GM21576 (cell line): Measurements from ENCODE around the gene ANKRD49.
A peak's percentile ranks its signal among the peaks of the same experiment; 100 is the strongest.
"Not testable (repeated sequence)": the region's sequence is repeated elsewhere in the genome, so short reads cannot be mapped to it uniquely, and the experiment has no call there.

Source experiments
- ATAC-seq: cut with Tn5 transposase; IDR thresholded peaks from one replicate; pipeline ENCODE4 v1.9.1; 2021; ENCODE audit warnings: mild to moderate bottlenecking, moderate library complexity; ENCODE audit not compliant: unreplicated experiment

Gene ANKRD49

DNA sequence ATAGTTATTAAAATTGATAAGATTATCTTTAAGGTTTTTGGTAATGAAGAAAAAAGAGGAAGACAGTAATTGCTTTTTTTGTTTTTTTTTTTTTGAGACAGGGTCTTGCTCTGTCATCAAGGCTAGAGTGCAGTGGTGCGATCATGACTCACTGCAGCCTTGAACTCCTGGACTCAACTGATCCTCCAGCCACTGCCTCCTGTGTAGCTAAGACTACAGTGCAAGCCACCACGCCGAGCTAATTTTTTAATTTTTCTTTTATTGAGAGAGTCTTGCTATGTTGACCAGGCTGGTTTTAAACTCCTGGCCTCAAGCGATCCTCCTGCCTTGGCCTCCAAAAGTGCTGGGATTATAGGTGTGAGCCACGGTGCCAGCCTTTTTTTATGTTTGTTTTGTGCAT, 12.7 kb downstream of the ANKRD49 start:
- ATAC-seq, result not testable (repeated sequence)

DNA sequence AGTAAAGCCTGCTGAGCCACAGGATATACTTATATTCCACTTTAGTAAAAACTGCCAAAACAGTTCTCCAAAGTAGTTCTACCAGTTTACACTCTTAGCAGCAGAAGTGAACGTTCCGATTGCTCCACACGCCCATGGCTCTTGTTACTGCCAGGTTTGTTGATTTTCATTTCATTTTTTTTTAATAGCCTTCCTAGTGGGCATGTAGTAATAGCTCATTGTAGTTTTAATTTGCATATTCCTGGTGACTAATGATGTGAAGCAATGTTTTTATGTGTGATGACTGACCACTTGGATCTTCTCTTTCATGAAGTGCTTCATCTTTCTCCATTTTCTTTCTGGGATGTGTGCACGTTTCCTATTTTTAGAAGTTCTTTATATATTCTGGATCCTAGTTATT, 13.7 kb downstream of the ANKRD49 start:
- no peak for ATAC-seq

DNA sequence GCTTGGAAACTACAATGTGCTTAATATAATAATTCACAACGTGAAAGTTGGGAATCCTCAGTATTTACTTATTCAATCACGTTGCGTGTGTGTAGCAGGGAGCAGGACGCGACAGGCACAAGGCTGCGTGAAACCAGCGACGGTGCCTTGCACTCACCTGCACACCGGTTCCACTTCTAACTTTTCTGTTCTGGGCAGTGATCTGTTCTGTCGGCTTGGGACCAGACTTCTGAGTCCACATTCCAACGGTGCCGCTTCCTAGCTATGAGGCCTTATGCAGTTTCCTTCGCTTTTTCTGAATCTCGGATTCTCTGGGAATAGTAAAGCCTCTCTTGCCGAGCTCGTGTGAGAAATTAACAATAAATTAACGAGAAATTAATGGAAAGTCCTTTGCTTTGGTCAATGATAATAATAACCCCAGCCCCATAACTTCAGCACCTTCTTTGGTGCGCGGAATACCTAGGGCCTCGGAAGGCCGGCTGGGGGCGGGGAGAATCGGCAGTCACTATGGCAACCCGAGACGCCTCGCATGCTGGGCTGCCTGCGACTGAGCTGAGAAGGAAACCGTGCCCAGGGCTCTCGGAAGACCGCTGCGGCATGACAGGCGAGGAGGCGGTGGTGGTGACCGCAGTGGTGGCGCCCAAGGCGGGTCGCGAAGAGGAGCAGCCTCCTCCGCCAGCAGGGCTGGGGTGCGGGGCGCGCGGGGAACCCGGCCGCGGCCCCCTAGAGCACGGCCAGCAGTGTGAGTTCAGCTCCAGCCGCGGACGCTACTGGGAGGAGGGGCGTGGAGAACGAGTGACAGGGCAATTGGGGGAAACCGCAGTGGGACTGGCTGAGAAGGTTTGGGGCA, 18.4 kb downstream of the ANKRD49 start, which contains the start of gene C11orf97:
Gene C11orf97 (plus strand): TSS at position 530 of the 850 bp plus-strand sequence. CDS start 68 bp downstream, at position 598.
- ATAC-seq, result peak; percentile 85

DNA sequence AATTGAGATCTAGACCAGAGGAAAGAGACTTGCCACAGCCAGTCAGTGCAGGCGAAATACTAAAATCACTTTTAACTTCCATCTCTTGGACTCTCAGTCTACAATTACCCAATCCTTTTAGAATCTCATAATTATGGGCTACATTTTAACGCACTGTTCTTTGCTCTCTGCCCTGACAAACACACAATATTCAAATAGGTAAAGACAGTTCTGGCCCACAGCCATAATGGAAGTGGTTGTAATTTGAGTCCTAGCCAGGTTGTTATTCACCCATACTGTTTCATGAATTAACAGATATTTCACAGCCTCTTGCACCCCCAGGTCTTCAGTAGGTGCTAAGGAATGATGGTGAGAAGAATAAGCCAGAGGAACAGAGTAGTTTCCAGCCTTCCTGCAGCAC, 19.3 kb downstream of the ANKRD49 start:
- no peak for ATAC-seq

DNA sequence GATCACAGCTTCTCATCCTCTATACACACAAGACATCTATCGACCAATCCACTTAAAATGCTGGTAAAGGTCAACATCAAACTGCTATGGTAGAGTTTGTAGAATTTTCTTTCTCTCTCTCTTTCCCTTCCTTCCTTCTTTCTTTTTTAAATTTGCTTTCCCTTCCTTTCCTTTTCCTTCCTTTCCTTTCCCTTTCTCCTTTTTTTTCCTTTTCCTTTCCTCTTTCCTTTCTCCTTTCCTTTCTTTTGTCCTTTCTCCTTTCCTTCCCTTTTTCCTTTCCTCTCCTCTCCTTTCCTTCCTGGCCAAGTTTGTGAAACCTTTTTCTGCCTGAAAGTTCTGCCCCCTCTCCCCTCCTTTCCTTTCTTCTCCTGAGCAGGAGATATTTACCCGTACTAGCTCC, 21.6 kb downstream of the ANKRD49 start:
- no peak for ATAC-seq

DNA sequence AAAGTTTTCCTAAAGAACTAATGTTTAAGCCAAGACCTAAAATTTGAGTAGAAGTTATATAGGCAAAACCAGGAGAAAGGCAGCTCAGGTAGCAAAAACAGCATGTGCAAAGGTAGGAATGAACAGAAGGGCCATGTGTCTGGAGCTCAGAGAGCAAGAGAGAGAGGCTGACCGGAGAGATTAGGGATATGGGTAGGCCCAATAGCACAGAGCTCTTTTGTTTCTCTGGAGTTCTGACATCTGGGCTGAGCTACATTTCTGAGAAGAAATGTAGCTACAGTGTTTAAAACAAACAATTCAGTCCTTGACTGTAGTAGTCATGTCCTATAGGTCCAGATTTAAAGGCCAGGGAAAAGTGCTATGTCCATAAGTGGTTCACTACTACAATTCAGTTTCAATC, 22.9 kb downstream of the ANKRD49 start:
- no peak for ATAC-seq

DNA sequence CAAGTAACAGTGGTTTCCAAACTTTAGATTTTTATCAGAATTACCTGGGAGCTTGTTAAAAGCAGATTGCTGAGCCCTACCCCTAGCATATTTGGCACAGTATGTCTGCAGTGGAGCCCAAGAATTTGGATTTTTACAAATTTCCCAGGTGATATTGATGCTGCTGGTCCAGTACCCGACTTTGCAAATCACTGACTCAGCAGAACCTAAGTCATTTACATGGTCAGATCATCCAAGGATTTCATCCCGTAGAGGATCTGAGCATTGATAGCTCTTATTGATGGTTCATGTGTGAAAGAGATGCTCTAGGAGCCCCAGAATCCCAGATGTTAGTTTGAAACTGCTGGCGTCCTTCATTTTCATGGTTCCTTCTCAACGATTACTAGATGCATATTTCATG, 24.5 kb downstream of the ANKRD49 start:
- ATAC-seq, result no peak

DNA sequence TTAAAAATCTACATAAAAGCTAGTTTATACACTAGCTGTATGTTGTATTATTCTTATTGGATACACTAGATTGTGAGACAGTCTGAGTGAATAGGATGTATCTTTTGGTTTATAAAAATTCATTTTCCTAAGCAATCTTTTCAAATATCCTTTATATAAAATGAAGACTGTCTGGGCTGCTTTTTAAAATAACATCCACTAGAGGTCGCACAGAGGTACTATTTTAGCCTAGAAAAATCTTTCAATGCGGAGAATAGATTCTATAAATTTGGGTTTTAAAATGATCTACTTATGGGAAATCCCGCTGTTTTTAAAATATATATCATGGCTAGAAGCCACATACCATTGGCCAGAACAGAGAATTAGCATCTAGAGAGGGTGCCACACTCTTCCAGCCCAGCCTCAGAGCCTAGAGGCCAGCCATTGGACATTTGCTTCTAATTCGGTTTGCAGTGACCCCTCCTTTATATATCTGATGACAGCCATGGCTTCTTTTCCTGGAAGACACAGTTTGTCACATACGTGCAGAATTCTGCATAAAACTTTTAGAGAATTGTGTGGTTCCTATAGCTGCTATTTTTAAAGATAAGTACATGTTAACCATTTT, 25.8 kb downstream of the ANKRD49 start:
- ATAC-seq, result no peak

DNA sequence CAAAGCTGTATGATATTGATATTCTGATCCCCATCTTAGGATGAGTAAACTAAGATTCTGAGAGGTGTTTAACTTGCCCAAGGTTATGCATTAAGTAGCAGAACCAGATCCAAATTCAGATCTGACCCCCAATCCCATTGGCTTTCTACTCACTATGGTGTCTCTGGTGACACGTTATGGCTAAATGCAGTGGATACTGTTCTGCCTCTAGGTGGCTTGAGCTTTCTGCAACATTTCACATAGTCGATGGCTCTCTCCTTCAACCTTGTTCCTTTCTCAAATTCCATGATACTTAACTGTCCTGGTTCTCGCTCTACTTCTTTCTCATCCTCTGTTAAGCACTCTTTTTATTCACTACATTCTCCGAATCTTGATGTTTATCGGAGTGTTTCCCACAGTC, 27.9 kb downstream of the ANKRD49 start:
- ATAC-seq, result no peak

DNA sequence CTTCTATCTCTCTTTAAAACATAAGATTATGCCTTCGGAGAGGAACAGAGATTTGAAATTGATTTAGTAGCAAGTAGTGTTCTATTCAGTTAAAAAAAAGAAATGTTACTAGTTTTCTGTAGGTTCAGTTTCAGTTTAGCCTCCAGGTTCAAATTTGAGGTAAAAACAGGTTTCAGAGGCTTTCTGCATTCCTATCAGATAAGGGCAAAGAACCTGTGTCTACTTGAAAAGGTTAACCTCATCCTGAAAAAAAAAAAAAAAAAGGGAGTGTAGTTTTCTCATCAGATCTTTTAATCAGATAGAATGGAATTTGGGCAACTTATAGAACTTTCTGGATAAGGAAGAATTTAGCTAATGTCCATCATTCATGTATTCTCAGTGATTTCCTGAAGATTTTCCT, 30.6 kb downstream of the ANKRD49 start:
- no peak for ATAC-seq

DNA sequence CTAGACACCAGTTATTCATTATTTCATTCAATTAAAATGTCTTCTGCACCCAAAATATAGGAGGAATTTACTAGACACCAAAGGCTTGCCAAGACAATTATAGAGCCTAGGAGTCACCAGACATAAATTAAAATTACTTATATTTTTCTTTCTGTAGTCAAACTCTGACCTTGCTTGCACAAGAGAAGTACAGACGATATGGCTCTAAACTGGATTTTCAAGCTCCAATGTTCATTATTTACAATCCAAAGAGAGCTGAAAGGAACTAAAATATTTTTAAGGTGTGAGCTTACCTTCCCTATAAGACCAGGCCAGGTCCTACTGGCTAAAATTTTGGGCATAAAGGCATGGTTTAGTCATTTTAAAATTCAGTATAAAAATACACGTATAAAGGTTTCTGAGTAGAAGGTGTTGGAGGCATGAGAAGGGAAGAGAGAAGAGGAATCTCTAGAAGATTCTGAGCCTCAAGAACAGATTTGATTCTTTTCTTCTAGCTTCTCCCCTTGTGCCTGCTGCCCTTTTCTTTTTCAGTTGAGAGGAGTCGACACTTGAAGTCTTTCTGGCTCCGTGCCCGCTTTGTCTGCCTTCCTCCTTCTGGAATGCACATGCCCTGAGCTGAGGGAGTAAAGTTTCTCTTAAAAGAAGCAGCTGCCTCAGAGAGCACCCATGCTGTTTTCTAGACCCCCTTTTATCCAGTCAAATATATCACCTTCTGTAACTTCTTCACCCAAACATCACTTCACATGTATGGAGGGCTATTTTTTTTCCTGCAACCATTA, 32.0 kb downstream of the ANKRD49 start:
- ATAC-seq, result no peak

DNA sequence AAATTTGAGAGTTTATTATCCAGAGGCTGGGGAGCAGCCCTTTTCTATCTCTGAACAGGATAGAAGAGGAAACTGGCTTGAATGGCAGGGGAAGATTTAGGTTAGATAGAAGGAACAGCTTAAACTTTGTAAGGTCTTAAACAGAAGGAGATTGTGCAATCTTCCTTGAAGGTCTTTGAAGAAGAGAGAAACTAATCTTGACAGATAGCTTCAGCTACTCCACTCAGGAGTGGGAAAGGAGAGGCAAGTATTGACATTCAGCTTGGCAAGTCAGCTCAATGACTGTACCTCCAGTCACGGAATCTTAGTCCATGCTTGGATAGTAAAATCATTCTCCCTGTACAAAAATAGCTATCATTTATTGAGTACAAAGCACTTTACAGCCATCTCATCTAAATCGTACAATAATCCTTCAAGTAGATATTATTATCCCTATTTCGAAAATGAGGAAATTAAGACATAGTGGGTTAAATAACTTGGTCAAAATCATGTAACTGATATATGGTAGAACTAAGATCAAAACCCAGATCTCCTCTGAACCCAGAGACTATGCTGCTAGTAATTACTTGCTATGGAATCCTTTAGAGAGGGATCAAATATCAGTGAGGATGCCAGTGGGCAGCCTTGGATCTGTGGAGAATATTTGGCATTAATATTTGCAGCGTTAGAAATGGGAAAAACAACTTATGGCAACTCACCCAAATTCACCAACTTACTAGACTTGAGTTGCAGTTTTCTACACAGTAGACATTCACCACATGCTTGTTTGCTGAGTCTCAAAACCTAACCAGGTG, 33.1 kb downstream of the ANKRD49 start:
- no peak for ATAC-seq

DNA sequence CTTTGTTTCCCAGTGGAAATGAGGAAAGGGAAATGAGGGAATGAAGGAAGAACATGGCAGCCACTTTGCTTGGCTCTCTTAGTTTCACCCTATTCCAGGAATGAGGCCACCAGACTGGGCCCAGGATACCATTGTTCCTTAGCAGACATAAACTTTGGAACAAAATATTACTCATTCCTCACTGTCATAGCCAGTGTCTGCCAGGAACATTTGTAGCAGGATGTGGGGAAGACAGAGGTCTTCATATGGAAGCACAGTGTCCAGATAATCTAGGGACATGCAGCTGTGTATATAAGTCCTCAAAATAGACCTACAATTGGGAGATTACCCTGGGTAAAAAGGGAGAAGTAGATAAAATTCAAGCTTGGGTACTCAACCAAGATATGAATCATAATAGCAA, 34.8 kb downstream of the ANKRD49 start:
- ATAC-seq, result no peak

DNA sequence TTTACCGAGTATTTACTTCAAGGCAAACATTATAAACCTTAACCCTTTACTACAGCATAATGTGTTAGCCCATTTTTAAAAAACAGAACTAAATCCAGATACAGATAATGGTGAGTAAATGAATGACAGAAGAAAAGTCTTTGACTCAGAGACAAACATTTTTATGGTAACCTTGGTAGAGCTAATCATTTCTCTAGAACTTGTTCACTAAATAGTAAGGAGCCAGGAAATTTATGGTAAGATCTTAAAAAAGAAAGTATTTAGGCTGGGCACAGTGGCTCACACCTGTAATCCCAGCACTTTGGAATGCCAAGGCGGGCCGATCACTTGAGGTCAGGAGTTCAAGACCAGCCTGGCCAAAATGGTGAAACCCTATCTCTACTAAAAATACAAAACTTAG, 38.4 kb downstream of the ANKRD49 start:
- ATAC-seq, result no peak

DNA sequence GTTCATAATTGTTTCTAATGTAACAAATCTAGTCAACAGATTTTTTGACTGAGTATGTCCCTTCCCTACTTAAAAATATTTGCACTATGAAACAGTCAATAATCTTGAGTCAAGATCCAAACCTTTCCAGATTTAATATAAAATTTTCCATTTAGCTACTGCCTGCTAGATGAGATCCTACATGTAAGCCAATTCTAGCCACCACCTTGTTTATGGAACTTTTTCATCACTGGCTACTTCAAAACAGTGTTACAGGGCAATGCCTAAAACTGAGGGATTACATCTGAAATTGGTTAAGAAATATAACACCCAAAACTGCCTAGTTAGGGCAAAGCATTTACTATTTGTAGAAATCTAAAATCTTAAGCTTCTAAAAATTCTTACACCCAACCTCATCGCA, 39.4 kb downstream of the ANKRD49 start:
- ATAC-seq, result no peak

DNA sequence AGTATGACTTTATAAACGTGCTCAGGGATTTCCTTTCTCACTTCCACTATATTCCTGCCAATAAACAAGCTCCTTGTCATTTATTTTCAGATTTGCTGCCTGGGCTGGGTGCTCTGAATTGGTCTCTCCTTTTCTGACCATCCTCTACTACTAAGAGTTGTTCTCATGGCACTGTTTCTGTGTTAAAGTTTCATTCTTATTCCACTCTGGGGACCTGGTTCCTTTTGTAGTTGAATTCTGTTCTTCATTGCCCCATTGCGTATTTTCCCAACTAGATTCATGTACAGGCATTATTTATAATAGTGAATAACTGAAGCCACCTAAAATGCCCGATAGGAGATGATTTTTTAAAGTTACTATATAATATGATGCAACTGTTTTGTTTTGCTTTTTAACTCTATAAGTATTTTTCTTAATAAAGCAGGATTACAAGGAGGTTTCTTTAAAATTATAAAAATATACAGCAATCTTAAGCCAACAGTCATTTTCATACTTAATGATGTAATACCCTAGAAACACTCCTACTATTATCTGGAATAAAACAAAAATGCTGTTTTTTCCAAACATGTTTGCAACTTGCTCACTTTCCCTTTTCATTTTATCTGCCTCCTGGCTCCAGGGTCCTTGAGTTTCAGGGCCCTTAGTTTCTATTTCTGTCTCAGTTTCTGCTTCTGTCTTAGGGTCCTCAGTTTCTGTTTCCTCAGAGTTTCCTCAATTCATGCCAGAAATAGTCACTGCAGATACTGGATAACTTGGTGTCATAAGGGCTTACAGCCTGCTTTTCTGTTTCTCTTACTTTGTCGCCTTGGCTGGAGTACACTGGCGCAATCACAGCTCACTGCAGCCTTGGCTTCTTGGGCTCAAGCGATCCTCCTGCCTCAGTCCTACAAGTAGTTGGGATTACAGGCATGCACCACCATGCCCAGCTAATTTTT, 40.2 kb downstream of the ANKRD49 start:
- ATAC-seq, result no peak

DNA sequence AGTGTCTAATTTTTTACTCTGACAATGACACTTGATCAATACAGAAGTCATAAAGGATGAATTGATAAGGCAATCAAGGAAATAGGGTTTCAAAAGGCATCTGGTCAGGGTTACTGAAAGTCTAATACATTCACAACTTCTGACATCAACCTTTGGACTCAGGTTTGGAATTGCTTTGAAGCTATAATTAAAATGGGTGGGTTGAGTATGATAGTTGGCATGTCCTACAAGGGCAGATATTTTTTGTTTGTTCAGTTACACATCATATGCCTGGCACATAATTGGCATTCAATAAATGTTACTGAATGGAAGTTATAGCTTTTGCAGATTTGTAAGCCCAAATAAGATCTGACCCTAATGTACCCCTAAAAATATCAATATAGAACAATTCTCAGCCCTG, 42.6 kb downstream of the ANKRD49 start:
- no peak for ATAC-seq

DNA sequence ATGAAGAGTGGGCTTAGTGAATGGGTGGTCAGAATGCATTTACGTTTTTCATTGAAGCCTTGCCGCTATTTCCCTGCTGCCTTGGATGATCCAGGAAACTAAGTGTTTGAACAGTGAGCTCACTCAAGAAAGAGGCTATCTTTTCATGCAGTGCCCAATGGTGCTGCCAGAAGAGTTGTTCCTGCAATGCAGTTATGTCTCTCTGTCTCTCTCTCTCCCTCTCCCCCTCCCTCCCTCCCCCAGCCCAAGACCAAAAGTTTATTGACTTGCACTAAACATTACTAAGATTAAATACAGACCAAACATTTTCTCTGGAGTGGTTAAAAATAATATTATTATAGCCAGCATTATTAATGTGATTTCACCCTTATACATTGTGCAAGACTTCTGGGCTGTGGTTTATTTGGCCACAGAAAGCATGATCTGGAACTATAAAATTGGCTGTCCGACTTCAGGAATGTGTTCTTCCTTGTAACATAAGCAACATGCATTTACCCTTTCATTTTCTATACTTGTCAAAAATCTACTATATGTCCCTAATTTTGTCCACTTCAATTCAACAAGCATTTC, 43.3 kb downstream of the ANKRD49 start:
- ATAC-seq, result no peak

DNA sequence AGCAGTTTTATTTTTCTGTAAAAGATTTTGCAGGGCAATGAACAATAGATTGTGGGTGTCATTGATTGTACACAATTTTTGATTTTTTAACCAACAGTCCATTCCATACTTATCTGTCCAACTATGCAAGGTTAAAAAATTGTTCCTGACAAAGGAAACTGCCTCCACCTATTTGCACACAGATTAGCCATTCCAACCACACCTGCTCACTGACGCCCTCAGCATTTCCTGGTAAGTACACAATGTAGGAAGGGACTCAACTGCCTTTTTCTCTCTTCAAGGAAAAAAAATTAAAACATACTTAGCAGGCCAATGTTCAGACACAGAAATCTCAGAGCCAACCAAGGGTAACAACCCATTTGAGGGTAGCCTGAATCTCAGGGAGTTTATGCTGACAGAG, 45.6 kb downstream of the ANKRD49 start:
- ATAC-seq, result no peak
